Mesenchymal stem cell (in vitro differentiated cells and primary cell): Measurements from ENCODE around the gene CRYAA.

Experiments
- DNase-seq: peaks from one replicate; pipeline ENCODE4 v3.0.0-alpha.2; 2013
- H2AFZ ChIP-seq: one replicate; pipeline ENCODE4 v1.6.1; 2013; ENCODE audit warnings: low read depth, mild to moderate bottlenecking, control low read depth, inconsistent platforms, low read length, moderate library complexity
- H2AK5ac ChIP-seq: 2 replicates; pipeline ENCODE4 v1.6.1; 2013; ENCODE audit warnings: low read length, moderate library complexity, mild to moderate bottlenecking, inconsistent platforms; ENCODE audit not compliant: severe bottlenecking
- H2BK120ac ChIP-seq: one replicate; pipeline ENCODE4 v1.6.1; 2013; ENCODE audit warnings: low read depth, mild to moderate bottlenecking, inconsistent platforms, low read length, moderate library complexity
- H2BK12ac ChIP-seq, 2 experiments: one replicate each; pipeline ENCODE4 v1.6.1; 2013; ENCODE audit warnings: inconsistent platforms in 2 of 2, low read length in 2 of 2, mild to moderate bottlenecking in 2 of 2, moderate library complexity in 2 of 2, control low read depth in 1 of 2
- H2BK15ac ChIP-seq: one replicate; pipeline ENCODE4 v1.6.1; 2013; ENCODE audit warnings: mild to moderate bottlenecking, low read depth, inconsistent platforms; ENCODE audit not compliant: poor library complexity, severe bottlenecking
- H2BK5ac ChIP-seq: 2 replicates; pipeline ENCODE4 v1.6.1; 2013; ENCODE audit warnings: low read depth, mild to moderate bottlenecking, low read length, control low read depth, inconsistent platforms; ENCODE audit not compliant: poor library complexity, severe bottlenecking
- H3K14ac ChIP-seq, 2 experiments: one replicate each; pipeline ENCODE4 v1.6.1; 2013; ENCODE audit warnings: inconsistent platforms in 2 of 2, low read length in 2 of 2, control low read depth in 1 of 2, mild to moderate bottlenecking in 1 of 2, moderate library complexity in 1 of 2
- H3K18ac ChIP-seq, 2 experiments: one replicate each; pipeline ENCODE4 v1.6.1; 2013; ENCODE audit warnings: inconsistent platforms in 2 of 2, low read length in 2 of 2, control low read depth in 1 of 2, low read depth in 1 of 2, mild to moderate bottlenecking in 1 of 2
- H3K23ac ChIP-seq, 2 experiments: one replicate each; pipeline ENCODE4 v1.6.1; 2013; ENCODE audit warnings: inconsistent platforms in 2 of 2, low read length in 2 of 2, mild to moderate bottlenecking in 2 of 2, moderate library complexity in 2 of 2, control low read depth in 1 of 2
- H3K27ac ChIP-seq: 2 replicates; pipeline ENCODE4 v1.5.1; 2013; ENCODE audit warnings: mild to moderate bottlenecking, moderate library complexity, low read length, control low read depth, inconsistent platforms; ENCODE audit not compliant: poor library complexity, severe bottlenecking
- H3K27me3 ChIP-seq, 2 experiments: 2 replicates each; pipeline versions ENCODE4 v1.6.1 to v1.7.0; 2013; ENCODE audit warnings: low read length in 2 of 2, mild to moderate bottlenecking in 2 of 2, moderate library complexity in 2 of 2, control low read depth in 1 of 2, inconsistent platforms in 1 of 2; ENCODE audit not compliant: control insufficient read depth in 1 of 2, insufficient read depth in 1 of 2
- H3K36me3 ChIP-seq, 2 experiments: 2 replicates each; pipeline versions ENCODE4 v1.6.1 to v1.7.0; 2013; ENCODE audit warnings: low read length in 2 of 2, control low read depth in 1 of 2, inconsistent platforms in 1 of 2, low read depth in 1 of 2, mild to moderate bottlenecking in 1 of 2; ENCODE audit not compliant: insufficient read depth in 2 of 2, control insufficient read depth in 1 of 2
- H3K4ac ChIP-seq, 2 experiments: one replicate each; pipeline ENCODE4 v1.6.1; 2013; ENCODE audit warnings: inconsistent platforms in 2 of 2, low read length in 2 of 2, mild to moderate bottlenecking in 2 of 2, moderate library complexity in 2 of 2, control low read depth in 1 of 2, low read depth in 1 of 2
- H3K4me1 ChIP-seq: 2 replicates; pipeline ENCODE4 v1.6.1; 2013; ENCODE audit warnings: low read depth, low read length, control low read depth; ENCODE audit not compliant: control insufficient read depth, insufficient read depth
- H3K4me2 ChIP-seq: 2 replicates; pipeline ENCODE4 v1.6.1; 2013; ENCODE audit warnings: low read length, mild to moderate bottlenecking, inconsistent platforms; ENCODE audit not compliant: poor library complexity, severe bottlenecking
- H3K4me3 ChIP-seq, 2 experiments: 2 replicates each; pipeline versions ENCODE4 v1.5.1 to v1.7.0; 2013; ENCODE audit warnings: low read length in 2 of 2, mild to moderate bottlenecking in 2 of 2, control low read depth in 1 of 2, low read depth in 1 of 2; ENCODE audit not compliant: insufficient read depth in 1 of 2
- H3K79me1 ChIP-seq: replicated peaks from 2 replicates; pipeline ENCODE4 v1.6.1; 2013; ENCODE audit warnings: mild to moderate bottlenecking, control low read depth, low read length, inconsistent platforms; ENCODE audit not compliant: poor library complexity, severe bottlenecking
- H3K9ac ChIP-seq: 2 replicates; pipeline ENCODE4 v1.7.0; 2013; ENCODE audit warnings: mild to moderate bottlenecking, low read length, moderate library complexity
- H3K9me3 ChIP-seq: 2 replicates; pipeline ENCODE4 v1.7.0; 2013; ENCODE audit warnings: mild to moderate bottlenecking, low read length; ENCODE audit not compliant: control insufficient read depth
- H4K8ac ChIP-seq: one replicate; pipeline ENCODE4 v1.6.1; 2013; ENCODE audit warnings: inconsistent platforms, mild to moderate bottlenecking, low read length, moderate library complexity
- H4K91ac ChIP-seq: one replicate; pipeline ENCODE4 v1.6.1; 2013; ENCODE audit warnings: mild to moderate bottlenecking, low read length, inconsistent platforms
- WGBS: methylation state at CpG from one replicate; pipeline ENCODE4 v1.1.7; 2013; ENCODE audit warnings: mixed read lengths; 5-methylcytosine and 5-hydroxymethylcytosine counted together

CRYAA gene

DNA sequence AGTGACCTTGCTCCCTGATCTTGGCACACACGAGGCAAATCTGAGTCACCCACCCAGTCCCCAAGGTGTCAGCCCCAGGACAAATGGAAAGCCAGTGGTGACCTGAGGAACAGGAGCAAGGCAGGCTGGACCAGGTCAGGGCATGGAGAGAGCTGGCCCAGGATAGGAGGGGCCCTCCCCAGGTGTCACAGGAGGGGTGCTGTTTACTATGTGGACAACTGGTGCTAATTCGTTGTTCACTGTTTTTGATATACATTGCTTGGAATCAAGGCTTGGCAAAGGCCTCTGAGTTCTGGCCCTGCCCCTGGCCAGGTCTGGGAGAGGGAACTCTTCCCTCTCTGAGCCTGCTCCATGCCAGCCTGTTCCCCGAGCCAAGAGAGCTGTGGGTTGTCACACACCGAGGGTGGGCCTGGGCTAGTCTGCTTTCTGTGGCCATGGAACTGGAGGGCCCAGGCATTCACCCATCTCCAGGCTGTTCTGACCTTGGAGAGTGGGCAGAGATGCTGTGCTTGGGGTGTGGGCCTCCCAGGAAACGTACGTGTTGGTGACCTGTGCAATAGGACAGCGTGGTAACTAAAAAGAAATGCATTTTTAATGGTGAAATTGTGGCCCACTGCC is 41.8 kb downstream of the CRYAA start:
- H3K23ac ChIP-seq, result no peak overlapping the region
- no peaks in the 10 kb centered on the region for H3K9me3 ChIP-seq
- no peak for DNase-seq

DNA sequence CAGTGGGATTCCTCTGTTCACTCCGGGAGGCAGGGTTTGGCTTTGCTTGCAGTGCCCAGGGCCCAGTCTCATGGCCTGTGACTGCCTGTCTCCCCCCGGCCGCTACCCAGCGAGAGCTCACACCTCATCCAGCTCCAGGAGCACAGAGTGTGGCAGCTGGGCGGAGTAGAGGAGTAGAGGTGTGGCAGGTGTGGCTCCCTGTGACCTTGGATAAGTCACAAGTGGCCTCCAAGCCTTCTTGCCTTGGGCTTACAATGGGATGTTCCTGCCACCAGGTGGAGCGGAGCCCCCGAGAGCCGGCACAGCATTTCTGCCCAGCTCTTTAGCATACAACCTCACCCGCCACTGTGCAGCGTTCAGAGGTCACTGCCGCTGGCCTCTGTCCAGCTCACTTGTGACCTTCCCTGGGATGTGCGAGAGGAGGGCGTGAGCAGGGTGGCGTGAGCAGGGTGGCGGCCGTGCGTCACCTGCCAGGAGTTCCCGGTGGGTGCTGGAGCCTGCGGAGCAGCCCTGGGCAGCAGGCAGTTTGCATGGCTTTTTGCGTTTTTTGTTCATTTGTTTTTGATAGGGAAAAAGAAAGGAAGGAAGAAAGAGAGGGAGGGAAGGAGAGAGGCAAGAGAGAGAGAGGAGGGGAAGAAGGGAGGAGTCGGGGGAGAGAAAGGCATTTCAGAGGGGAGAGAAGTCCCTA is 42.4 kb downstream of the CRYAA start:
- no peak overlapping the region for H3K14ac ChIP-seq
- no peaks in the 10 kb centered on the region for H3K36me3 ChIP-seq
- H2BK15ac ChIP-seq, result no peak overlapping the region
- no peak for DNase-seq
- 83% methylated on average over 21 of the region's 21 CpGs for WGBS
- no peak overlapping the region for H2BK12ac ChIP-seq
- no peak overlapping the region for H2BK5ac ChIP-seq
- H3K23ac ChIP-seq, result no peak overlapping the region
- H2AFZ ChIP-seq, result no peak overlapping the region
- peaks cover 11% of the 10 kb centered on the region for H3K4me1 ChIP-seq
- peaks cover 3 to 35% of the 10 kb centered on the region in 2 experiments for H3K27me3 ChIP-seq
- H3K9ac ChIP-seq, result no peak overlapping the region
- no peak overlapping the region for H2BK120ac ChIP-seq
- no peak overlapping the region for H3K18ac ChIP-seq
- H3K4ac ChIP-seq, result no peak overlapping the region
- no peak overlapping the region for H4K91ac ChIP-seq
- H3K79me1 ChIP-seq, result no peaks in the 10 kb centered on the region
- no peak overlapping the region for H3K27ac ChIP-seq
- H3K4me2 ChIP-seq, result no peak overlapping the region
- no peak overlapping the region for H3K4me3 ChIP-seq
- peak overlapping the region; percentile 67 for H4K8ac ChIP-seq
- H3K9me3 ChIP-seq, result no peaks in the 10 kb centered on the region
- H2AK5ac ChIP-seq, result no peak overlapping the region

More for the DNA sequence above, 41.8 kb downstream of the CRYAA start:
- Histone ChIP-seq H2AK5ac (no peak overlapping the region), H3K4ac (peak overlapping the region in 1 of 2 experiments; percentile 1), H2BK12ac (peak overlapping the region in 1 of 2 experiments; percentile 8), H3K14ac (peak overlapping the region in 1 of 2 experiments; percentile 15), H3K36me3 (no peaks in the 10 kb centered on the region), H3K27me3 (peaks cover 3 to 38% of the 10 kb centered on the region in 2 experiments), H3K9ac (no peak overlapping the region), H3K4me2 (no peak overlapping the region), H4K91ac (no peak overlapping the region), H3K27ac (no peak overlapping the region), H3K4me3 (no peak overlapping the region), H4K8ac (no peak overlapping the region), H2BK15ac (no peak overlapping the region), H3K18ac (no peak overlapping the region), H2BK120ac (no peak overlapping the region), H2BK5ac (no peak overlapping the region), H3K79me1 (no peaks in the 10 kb centered on the region), H3K4me1 (peaks cover 11% of the 10 kb centered on the region), H2AFZ (no peak overlapping the region)
- WGBS, result 81% methylated on average over 7 of the region's 7 CpGs

DNA sequence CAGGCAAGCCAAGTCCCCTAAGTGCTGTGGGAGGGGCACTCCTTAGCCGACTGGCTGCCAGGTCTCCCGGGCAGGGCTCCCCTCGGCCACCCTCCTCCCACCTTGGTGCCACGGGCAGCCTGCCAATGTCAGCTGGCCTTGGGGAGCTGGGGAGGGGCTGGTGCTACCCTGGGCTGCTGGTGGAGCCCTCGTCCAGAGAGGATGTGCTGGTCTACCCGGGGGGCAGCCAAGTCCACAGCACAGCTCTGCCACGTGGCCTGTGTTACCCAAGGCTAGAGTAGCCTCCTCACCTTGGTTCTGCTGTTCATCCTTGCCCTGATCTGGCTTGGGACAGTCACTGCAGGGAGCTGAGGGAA is 42.9 kb downstream of the CRYAA start:
- H3K27ac ChIP-seq, result no peak overlapping the region
- H3K14ac ChIP-seq, result no peak overlapping the region

More for the DNA sequence above, 42.9 kb downstream of the CRYAA start:
- Histone ChIP-seq H2AFZ (no peak overlapping the region), H3K79me1 (no peaks in the 10 kb centered on the region), H2AK5ac (no peak overlapping the region), H2BK120ac (no peak overlapping the region), H3K4ac (no peak overlapping the region), H3K9ac (no peak overlapping the region), H2BK12ac (no peak overlapping the region), H3K36me3 (no peaks in the 10 kb centered on the region), H4K8ac (peak overlapping the region; percentile 67), H2BK15ac (no peak overlapping the region), H3K4me1 (peaks cover 11% of the 10 kb centered on the region), H2BK5ac (no peak overlapping the region), H3K4me2 (no peak overlapping the region), H4K91ac (no peak overlapping the region), H3K27me3 (peaks cover 3 to 30% of the 10 kb centered on the region in 2 experiments), H3K23ac (no peak overlapping the region), H3K18ac (no peak overlapping the region), H3K9me3 (no peaks in the 10 kb centered on the region), H3K4me3 (no peak overlapping the region)
- WGBS, result 73% methylated on average over 7 of the region's 7 CpGs
- DNase-seq, result no peak
